Duodenal mucosa (tissue), 2 donors: ENCODE results near the gene PLCB1.

Source experiments
- H3K27ac ChIP-seq: one replicate; pipeline ENCODE4 v1.7.0; 2013; ENCODE audit warnings: low read depth, low read length
- H3K27me3 ChIP-seq, 2 donors: one replicate each; pipeline ENCODE4 v1.7.0; 2013; ENCODE audit warnings: low read length in 2 of 2, control low read depth in 1 of 2; ENCODE audit not compliant: insufficient read depth in 2 of 2, control insufficient read depth in 1 of 2
- H3K36me3 ChIP-seq, 2 donors: one replicate each; pipeline ENCODE4 v1.7.0; 2013; ENCODE audit warnings: low read length in 2 of 2, control low read depth in 1 of 2; ENCODE audit not compliant: insufficient read depth in 2 of 2, control insufficient read depth in 1 of 2
- H3K4me1 ChIP-seq, 2 donors: one replicate each; pipeline ENCODE4 v1.7.0; 2013; ENCODE audit warnings: low read length in 2 of 2, control low read depth in 1 of 2; ENCODE audit not compliant: insufficient read depth in 2 of 2, control insufficient read depth in 1 of 2
- H3K4me3 ChIP-seq, 2 donors: one replicate each; pipeline ENCODE4 v1.7.0; 2013; ENCODE audit warnings: low read length in 2 of 2, low read depth in 1 of 2
- H3K9ac ChIP-seq, 2 donors: one replicate each; pipeline ENCODE4 v1.7.0; 2013; ENCODE audit warnings: low read length in 2 of 2, low read depth in 1 of 2
- H3K9me3 ChIP-seq, 2 donors: one replicate each; pipeline ENCODE4 v1.7.0; 2013; ENCODE audit warnings: low read length in 2 of 2, control low read depth in 1 of 2; ENCODE audit not compliant: control insufficient read depth in 1 of 2

PLCB1 gene

GRCh38 chr20:8780915-8781314, 648.8 kb downstream of the PLCB1 start:
- Histone ChIP-seq H3K4me3 (no peak overlapping the region), H3K27ac (no peak overlapping the region), H3K27me3 (no peaks in the 10 kb centered on the region)

GRCh38 chr20:8782804-8783203, 650.7 kb downstream of the PLCB1 start:
- peaks cover 0 to 5% of the 10 kb centered on the region in 2 donors for H3K36me3 ChIP-seq
- H3K9me3 ChIP-seq = no peaks in the 10 kb centered on the region
- peaks cover 0 to under 1% of the 10 kb centered on the region in 2 donors for H3K4me1 ChIP-seq
- H3K27me3 ChIP-seq = no peaks in the 10 kb centered on the region
- no peak overlapping the region for H3K4me3 ChIP-seq
- H3K9ac ChIP-seq = no peak overlapping the region
- H3K27ac ChIP-seq = no peak overlapping the region

More at GRCh38 chr20:8780915-8781314, 648.8 kb downstream of the PLCB1 start:
- Histone ChIP-seq H3K9ac (no peak overlapping the region), H3K36me3 (peaks cover 0 to 5% of the 10 kb centered on the region in 2 donors), H3K9me3 (no peaks in the 10 kb centered on the region), H3K4me1 (no peaks in the 10 kb centered on the region)

DNA sequence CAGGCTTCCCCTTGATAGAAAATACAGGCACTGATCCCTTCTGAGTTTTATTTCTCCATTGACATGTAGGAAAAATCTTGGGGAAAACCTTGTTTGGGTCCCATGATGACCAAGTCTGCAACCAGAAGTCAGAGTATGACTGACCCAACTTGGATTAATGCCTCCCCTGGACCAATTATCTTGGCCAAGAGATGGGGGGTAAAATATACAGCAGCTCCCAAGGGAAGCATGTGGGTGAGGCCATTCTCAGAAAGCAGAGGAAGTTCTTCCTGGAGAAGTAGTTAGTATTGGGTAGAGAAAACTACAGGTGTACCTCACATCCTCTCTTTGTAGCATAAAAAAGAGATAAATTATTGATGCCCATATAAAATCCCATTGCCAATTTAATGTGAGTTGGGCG, 651.7 kb downstream of the PLCB1 start:
- peaks cover 0 to 10% of the 10 kb centered on the region in 2 donors for H3K4me1 ChIP-seq
- H3K9ac ChIP-seq = no peak overlapping the region
- H3K27me3 ChIP-seq = no peaks in the 10 kb centered on the region
- no peak overlapping the region for H3K4me3 ChIP-seq
- H3K9me3 ChIP-seq = no peaks in the 10 kb centered on the region
- peaks cover 0 to 5% of the 10 kb centered on the region in 2 donors for H3K36me3 ChIP-seq
- H3K27ac ChIP-seq = no peak overlapping the region

DNA sequence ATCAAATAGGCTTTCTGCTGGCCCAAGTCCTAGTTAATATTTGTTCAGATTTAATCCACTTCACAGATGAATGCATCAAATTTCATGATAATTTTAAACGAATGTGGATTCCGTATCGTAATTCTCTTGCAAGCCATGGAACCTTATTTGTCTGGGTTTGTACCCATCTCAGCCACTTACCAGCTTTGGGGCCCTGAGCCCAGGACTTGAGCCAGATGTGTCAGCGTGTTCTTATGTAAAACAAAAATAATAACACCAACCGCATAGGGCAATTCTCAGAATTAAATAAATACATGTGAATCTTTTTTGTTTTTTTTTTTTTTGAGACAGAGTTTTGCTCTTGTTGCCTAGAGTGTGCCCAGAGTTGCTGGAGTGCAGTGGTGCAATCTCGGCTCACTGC, 654.3 kb downstream of the PLCB1 start:
- Histone ChIP-seq H3K4me1 (peaks cover 0 to 16% of the 10 kb centered on the region in 2 donors), H3K9me3 (no peaks in the 10 kb centered on the region), H3K27me3 (no peaks in the 10 kb centered on the region), H3K9ac (no peak overlapping the region), H3K36me3 (no peaks in the 10 kb centered on the region), H3K4me3 (no peak overlapping the region), H3K27ac (no peak overlapping the region)

DNA sequence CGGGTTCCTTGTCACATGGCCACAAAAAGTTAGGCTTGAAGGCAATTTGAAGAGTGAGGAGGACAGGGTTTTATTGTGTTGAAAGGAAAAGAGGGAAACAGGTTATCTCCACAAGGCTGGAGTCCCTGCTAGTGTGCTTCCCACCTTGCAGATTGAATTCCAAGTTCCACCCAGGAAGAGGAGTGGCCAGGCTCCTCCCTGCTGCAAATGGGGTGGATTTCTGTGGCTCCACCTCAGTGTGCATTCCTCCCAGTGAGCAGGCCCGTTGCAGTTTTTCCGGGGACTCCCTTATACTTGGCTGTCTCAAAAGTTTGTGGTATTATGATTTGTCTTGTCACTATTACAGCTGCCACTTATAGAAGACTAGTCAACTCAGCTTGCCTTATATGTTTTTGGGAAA, 655.0 kb downstream of the PLCB1 start:
- peaks cover 0 to 16% of the 10 kb centered on the region in 2 donors for H3K4me1 ChIP-seq
- no peak overlapping the region for H3K4me3 ChIP-seq
- no peaks in the 10 kb centered on the region for H3K27me3 ChIP-seq
- H3K9ac ChIP-seq = no peak overlapping the region
- H3K36me3 ChIP-seq = no peaks in the 10 kb centered on the region
- H3K9me3 ChIP-seq = no peaks in the 10 kb centered on the region
- H3K27ac ChIP-seq = no peak overlapping the region

DNA sequence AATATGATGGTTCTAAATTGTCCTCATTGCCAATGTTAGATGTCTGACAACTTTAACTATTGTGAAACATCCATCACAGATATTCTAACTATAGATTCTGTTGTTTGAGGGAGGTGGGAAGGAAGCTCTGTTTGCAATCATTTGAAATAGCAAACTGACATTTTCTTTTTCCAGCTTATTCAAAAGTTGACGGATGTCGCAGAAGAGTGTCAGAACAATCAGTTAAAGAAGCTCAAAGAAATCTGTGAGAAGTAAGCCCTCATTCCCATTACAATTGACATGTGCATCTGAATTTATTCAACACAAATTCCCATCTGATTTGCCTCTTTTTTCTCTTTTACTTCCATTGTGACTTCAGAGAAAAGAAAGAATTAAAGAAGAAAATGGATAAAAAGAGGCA, 656.2 kb downstream of the PLCB1 start:
- H3K36me3 ChIP-seq = no peaks in the 10 kb centered on the region
- no peak overlapping the region for H3K27ac ChIP-seq
- no peaks in the 10 kb centered on the region for H3K27me3 ChIP-seq
- peaks cover 0 to 16% of the 10 kb centered on the region in 2 donors for H3K4me1 ChIP-seq
- no peaks in the 10 kb centered on the region for H3K9me3 ChIP-seq
- H3K4me3 ChIP-seq = no peak overlapping the region
- no peak overlapping the region for H3K9ac ChIP-seq

DNA sequence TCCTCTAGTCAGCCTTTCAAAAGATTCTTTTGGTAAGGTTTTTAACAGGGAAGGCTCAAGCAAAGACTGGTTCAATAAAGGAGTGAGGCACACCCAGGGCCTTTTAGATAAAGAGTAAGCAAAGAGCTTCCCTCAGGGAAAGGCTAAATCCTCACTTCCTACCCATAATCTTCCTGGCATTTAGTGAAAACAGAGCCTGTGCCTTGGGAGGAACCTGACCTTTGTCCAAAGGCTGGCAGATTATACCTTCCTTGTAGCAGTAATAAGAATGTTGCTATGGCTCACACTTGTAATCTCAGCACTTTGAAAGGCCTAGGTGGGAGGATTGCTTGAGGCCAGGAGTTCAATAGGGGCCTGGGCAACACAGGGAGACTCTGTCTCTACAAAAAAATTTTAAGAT, 656.8 kb downstream of the PLCB1 start:
- Histone ChIP-seq H3K4me3 (no peak overlapping the region), H3K27me3 (no peaks in the 10 kb centered on the region), H3K9me3 (no peaks in the 10 kb centered on the region), H3K36me3 (no peaks in the 10 kb centered on the region), H3K4me1 (peaks cover 0 to 16% of the 10 kb centered on the region in 2 donors), H3K27ac (no peak overlapping the region), H3K9ac (no peak overlapping the region)

- no peaks in the 10 kb centered on the region for H3K36me3 ChIP-seq
- H3K9ac ChIP-seq = no peak overlapping the region
- no peaks in the 10 kb centered on the region for H3K27me3 ChIP-seq
- H3K27ac ChIP-seq = no peak overlapping the region
- H3K4me3 ChIP-seq = no peak overlapping the region
- H3K9me3 ChIP-seq = no peaks in the 10 kb centered on the region
- H3K4me1 ChIP-seq = peaks cover 0 to 16% of the 10 kb centered on the region in 2 donors
Observed at GRCh38 chr20:8790442-8791074, 658.5 kb downstream of the PLCB1 start.

- Histone ChIP-seq H3K4me1 (no peaks in the 10 kb centered on the region), H3K27me3 (no peaks in the 10 kb centered on the region), H3K9me3 (no peaks in the 10 kb centered on the region), H3K27ac (no peak overlapping the region), H3K9ac (no peak overlapping the region), H3K4me3 (no peak overlapping the region), H3K36me3 (no peaks in the 10 kb centered on the region)
Observed at GRCh38 chr20:8795404-8795803, 663.3 kb downstream of the PLCB1 start.

DNA sequence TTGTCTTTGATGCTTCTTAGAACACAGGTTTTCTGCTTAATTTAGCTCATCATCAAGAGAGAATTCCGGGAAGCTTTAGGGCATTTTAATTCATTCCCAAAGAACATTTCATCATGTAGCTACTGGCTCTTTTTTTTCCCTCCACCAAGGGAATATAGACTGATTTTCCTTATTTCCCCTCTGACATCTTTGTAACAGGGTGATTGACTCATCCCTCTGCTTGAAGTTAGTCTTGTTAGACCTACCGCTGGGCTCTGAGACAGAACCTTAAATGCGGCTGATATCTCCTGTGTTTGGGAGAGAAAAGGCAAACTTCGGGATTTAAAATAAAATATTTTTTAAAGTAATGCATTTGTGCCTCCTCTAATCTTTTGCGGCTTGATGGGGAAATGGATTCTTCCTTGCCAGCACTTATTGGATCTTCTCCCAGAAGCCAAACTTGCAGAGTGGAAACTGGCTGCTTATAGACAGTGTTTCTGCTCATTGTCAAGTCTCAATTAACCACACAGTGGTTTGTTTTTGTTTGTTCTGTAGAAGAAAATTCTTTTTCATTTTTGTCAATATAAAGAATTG, 664.1 kb downstream of the PLCB1 start:
- H3K9me3 ChIP-seq = no peaks in the 10 kb centered on the region
- no peaks in the 10 kb centered on the region for H3K27me3 ChIP-seq
- no peak overlapping the region for H3K4me3 ChIP-seq
- H3K27ac ChIP-seq = no peak overlapping the region
- H3K4me1 ChIP-seq = no peaks in the 10 kb centered on the region
- no peaks in the 10 kb centered on the region for H3K36me3 ChIP-seq
- no peak overlapping the region for H3K9ac ChIP-seq
